Suprapubic skin (tissue), 4 donors: ENCODE data around the gene SP7.

Experiments used
- EP300 ChIP-seq: sonication (generic); formaldehyde crosslinking; IDR thresholded peaks from one replicate; pipeline ENCODE4 v1.6.1; 2017; ENCODE audit warnings: antibody characterized with exemption
- POLR2A ChIP-seq, 2 donors: fragments of 450-650 bp; IDR thresholded peaks; one replicate each; pipeline ENCODE4 v1.6.1; 2017; ENCODE audit warnings: antibody characterized with exemption in 2 of 2, mild to moderate bottlenecking in 2 of 2, moderate library complexity in 2 of 2
- POLR2AphosphoS5 ChIP-seq, 3 donors: sonication (generic); formaldehyde crosslinking; IDR thresholded peaks; one replicate each; pipeline ENCODE4 v1.6.1; 2017; ENCODE audit warnings: antibody characterized with exemption in 3 of 3
- TF ChIP-seq, protein P1 (sequence below), 2 donors: fragments of 200-600 bp in 1 of 2; fragments of 450-650 bp in 1 of 2; sonication (generic) in 1 of 2; IDR thresholded peaks; one replicate each; pipeline ENCODE4 v1.5.1; 2016 to 2019; ENCODE audit warnings: antibody characterized with exemption in 2 of 2, mild to moderate bottlenecking in 1 of 2, moderate library complexity in 1 of 2

DNA sequence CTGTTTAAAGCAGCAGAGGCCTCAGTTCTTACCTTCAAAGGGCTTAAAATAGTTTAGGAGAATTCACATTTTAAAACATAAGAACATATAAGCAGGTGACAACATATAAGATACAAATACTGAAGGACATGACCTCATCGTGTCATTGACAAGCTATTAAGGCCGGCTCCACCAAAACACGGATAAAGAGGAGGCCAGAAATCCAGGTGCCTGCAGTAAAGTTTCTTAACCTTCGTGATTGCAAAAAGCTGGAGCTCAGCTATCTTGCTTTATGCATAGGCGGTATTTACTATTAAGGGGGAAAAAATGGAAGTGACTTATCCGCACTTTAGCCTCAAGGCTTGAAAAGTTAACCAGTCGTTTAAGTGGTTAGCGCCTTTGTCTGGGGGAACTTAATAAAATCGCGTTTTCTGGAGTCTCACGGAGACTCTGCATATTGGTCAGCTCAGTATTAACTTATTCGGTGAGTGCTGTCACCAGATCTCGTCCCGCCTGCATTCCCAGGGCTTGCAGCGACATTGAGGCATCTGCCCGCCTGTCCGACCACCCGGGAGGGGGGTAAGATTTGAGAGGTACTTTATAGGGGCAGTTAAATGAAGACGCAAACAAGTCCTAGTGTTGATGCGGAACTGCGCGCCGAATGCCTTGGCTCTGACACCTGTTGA is 42.7 kb upstream of the SP7 start:
- TF ChIP-seq POLR2A (IDR thresholded peaks at IDR 0.05) (no peak), POLR2AphosphoS5 (IDR thresholded peaks at IDR 0.05) (no peak), EP300 (no peak)
- TF ChIP-seq, protein P1, sequence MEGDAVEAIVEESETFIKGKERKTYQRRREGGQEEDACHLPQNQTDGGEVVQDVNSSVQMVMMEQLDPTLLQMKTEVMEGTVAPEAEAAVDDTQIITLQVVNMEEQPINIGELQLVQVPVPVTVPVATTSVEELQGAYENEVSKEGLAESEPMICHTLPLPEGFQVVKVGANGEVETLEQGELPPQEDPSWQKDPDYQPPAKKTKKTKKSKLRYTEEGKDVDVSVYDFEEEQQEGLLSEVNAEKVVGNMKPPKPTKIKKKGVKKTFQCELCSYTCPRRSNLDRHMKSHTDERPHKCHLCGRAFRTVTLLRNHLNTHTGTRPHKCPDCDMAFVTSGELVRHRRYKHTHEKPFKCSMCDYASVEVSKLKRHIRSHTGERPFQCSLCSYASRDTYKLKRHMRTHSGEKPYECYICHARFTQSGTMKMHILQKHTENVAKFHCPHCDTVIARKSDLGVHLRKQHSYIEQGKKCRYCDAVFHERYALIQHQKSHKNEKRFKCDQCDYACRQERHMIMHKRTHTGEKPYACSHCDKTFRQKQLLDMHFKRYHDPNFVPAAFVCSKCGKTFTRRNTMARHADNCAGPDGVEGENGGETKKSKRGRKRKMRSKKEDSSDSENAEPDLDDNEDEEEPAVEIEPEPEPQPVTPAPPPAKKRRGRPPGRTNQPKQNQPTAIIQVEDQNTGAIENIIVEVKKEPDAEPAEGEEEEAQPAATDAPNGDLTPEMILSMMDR (IDR thresholded peaks at IDR 0.05) = no peak
